ENCODE data around the gene OPRL1.
A peak's percentile ranks its signal among the peaks of the same experiment; 100 is the strongest.

The OPRL1 gene

DNA sequence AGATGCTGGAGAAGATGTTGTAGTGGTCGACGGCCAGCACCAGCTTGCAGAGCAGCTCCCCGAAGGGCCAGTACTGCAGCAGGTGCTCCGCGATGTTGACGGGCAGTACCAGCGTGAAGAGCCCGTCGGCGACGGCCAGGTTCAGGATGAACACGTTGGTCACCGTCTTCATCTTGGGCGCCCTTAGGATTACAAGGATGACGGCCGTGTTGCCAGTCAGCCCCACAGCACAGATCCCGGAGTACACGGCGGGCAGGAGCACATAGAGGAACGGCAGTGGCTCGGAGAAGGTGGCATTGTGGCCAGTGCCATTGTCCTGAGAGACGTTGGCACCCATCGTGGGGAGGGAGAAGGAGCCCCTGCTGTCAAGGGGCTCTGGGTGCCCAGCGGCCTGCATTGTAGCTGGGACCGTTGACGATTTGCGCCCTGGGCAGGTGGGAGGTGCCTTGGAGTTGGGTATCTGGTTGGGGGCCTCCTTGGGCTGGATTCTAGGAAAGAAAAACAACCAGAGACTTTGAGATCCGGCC lies 26.6 kb downstream of the OPRL1 start:
- Histone ChIP-seq H2AFZ (ENCODE audit: low read length) (no peak overlapping the region), H3K27ac (ENCODE audit: low read depth, low read length, poor library complexity, severe bottlenecking) (no peak overlapping the region), H3K36me3 (ENCODE audit: insufficient read depth, low read length) (no peaks in the 10 kb centered on the region), H3K79me2 (ENCODE audit: insufficient read depth, low read length) (no peaks in the 10 kb centered on the region), H3K4me2 (ENCODE audit: low read length) (no peak overlapping the region), H3K9me2 (ENCODE audit: low read depth, low read length) (no peaks in the 10 kb centered on the region), H3K9ac (ENCODE audit: low read length) (no peak overlapping the region), H3K4me1 (ENCODE audit: insufficient read depth, low read length, severe bottlenecking) (peaks cover 30% of the 10 kb centered on the region), H3F3A (ENCODE audit: insufficient read depth, low read length) (no peaks in the 10 kb centered on the region), H3K4me3 (ENCODE audit: low read depth, low read length, poor library complexity, severe bottlenecking) (no peak overlapping the region), H3K9me3 (ENCODE audit: low read length) (no peaks in the 10 kb centered on the region), H3K27me3 (ENCODE audit: insufficient read depth, low read length) (0 out of 2 replicates have a peak, but pooled peaks cover 7% of the 10 kb centered on the region), H4K20me1 (ENCODE audit: insufficient read depth, low read length) (no peaks in the 10 kb centered on the region)
- TF ChIP-seq CTCF (IDR thresholded peaks at IDR 0.05; ENCODE audit: low read length): no peak
- TF ChIP-seq EZH2 (IDR thresholded peaks at IDR 0.05; ENCODE audit: borderline replicate concordance, low read length): no peak

DNA sequence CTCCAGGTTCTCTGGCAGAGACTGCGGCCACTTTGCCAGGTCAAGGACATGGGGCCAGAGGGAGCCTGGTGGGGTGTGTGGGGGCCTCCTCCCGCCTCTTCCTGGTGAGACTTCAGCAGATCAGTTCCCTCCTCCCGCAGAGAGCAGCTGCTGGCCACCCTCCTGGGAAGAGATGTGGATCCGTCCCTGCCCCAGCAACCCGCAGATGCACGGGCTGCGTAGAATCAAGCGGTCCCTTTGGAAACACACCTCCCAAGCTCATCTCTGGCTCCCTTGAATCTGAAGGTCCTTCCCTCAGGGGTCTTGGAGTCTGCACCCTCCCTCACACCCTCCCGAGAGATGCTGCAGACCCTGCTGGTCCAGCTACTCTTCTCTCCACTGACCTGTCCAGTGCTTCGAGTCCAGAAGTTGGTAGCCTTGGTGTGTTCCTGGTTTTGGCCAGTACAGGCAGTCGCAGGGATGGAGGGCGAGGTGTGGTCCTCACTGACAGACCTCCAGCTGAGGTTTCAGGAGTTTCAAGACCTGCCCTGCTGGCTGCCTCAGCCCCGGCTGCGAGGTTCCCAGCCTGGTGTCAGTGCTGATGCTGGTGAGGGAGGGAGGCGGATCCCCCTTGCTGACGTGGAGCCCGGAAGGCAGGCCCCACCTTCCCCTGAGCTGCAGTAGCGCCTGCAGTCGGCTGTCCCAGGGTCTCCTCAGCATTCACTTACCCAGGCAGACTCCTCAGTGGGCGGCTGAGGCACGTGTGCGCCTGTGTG lies 27.3 kb downstream of the OPRL1 start, which contains the start of gene NPBWR2:
Gene NPBWR2, minus strand, starts transcription at position 585 of the 755 bp plus-strand sequence. CDS start 734 bp downstream, outside the sequence.
- Histone ChIP-seq H3K27me3 (ENCODE audit: insufficient read depth, low read length) (0 out of 2 replicates have a peak, but pooled peaks cover 7% of the 10 kb centered on the region), H3K9me2 (ENCODE audit: low read depth, low read length) (no peaks in the 10 kb centered on the region), H3K36me3 (ENCODE audit: insufficient read depth, low read length) (no peaks in the 10 kb centered on the region), H3F3A (ENCODE audit: insufficient read depth, low read length) (no peaks in the 10 kb centered on the region), H3K79me2 (ENCODE audit: insufficient read depth, low read length) (no peaks in the 10 kb centered on the region), H3K4me2 (ENCODE audit: low read length) (peak within 1 kb of the TSS; percentile 13; the same call in 1 of the 2 replicates), H4K20me1 (ENCODE audit: insufficient read depth, low read length) (no peaks in the 10 kb centered on the region), H3K4me3 (ENCODE audit: low read depth, low read length, poor library complexity, severe bottlenecking) (peak within 1 kb of the TSS; percentile 35), H3K9ac (ENCODE audit: low read length) (peak within 1 kb of the TSS; percentile 43; the same call in 1 of the 2 replicates), H3K9me3 (ENCODE audit: low read length) (no peaks in the 10 kb centered on the region), H2AFZ (ENCODE audit: low read length) (no peak within 1 kb of the TSS), H3K27ac (ENCODE audit: low read depth, low read length, poor library complexity, severe bottlenecking) (peak within 1 kb of the TSS; percentile 50), H3K4me1 (ENCODE audit: insufficient read depth, low read length, severe bottlenecking) (peaks cover 24% of the 10 kb centered on the region)
- TF ChIP-seq EZH2 (IDR thresholded peaks at IDR 0.05; ENCODE audit: borderline replicate concordance, low read length): no peak
- no peak for TF ChIP-seq CTCF (IDR thresholded peaks at IDR 0.05; ENCODE audit: low read length)

DNA sequence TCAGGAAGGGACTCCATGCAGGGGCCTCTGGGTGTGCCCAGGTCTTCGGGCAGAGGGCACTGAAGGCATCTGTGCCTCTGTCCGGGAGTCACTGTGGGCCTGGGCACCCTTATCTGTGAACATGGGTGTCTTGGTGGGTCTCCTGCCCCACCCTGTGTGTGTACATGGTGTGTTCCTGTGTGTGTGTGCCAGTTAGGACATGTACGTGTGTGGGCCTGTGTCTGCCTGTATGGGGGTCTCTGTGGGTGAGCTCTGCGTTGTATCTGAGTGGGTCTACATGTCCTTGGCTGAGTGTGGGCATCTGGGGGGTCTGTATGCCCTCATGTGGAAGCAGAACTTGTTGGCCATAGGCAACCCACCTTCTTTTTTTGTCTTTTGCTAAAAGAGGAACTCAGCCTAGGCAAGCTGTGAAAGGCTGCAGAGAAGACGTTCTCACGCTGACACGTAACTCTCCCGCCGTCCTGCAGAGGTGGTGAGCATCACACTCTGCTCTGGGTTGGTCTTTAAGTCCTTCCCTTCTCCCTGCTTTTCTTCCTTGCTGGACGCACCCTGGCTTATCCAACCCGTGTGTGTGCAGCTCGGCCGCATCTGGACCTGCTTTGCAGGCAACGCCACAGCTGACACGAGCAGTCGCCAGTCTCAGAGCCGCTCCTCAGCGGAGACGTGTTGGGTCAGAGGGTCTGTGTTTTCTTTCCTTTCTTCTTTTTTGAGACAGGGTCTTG lies 28.0 kb downstream of the OPRL1 start:
- Histone ChIP-seq H3K9me2 (ENCODE audit: low read depth, low read length) (no peaks in the 10 kb centered on the region), H3K4me1 (ENCODE audit: insufficient read depth, low read length, severe bottlenecking) (peaks cover 17% of the 10 kb centered on the region)

More for the DNA sequence above, 28.0 kb downstream of the OPRL1 start:
- H3K27me3 ChIP-seq (ENCODE audit: insufficient read depth, low read length): 0 out of 2 replicates have a peak, but pooled peaks cover 7% of the 10 kb centered on the region
- peak overlapping the region; percentile 35 for H3K4me3 ChIP-seq (ENCODE audit: low read depth, low read length, poor library complexity, severe bottlenecking)
- no peaks in the 10 kb centered on the region for H3F3A ChIP-seq (ENCODE audit: insufficient read depth, low read length)
- H3K27ac ChIP-seq (ENCODE audit: low read depth, low read length, poor library complexity, severe bottlenecking): peak overlapping the region; percentile 50
- no peaks in the 10 kb centered on the region for H3K9me3 ChIP-seq (ENCODE audit: low read length)
- TF ChIP-seq CTCF (IDR thresholded peaks at IDR 0.05; ENCODE audit: low read length): no peak
- peak overlapping the region; percentile 43; the same call in 1 of the 2 replicates for H3K9ac ChIP-seq (ENCODE audit: low read length)
- no peaks in the 10 kb centered on the region for H3K79me2 ChIP-seq (ENCODE audit: insufficient read depth, low read length)
- H2AFZ ChIP-seq (ENCODE audit: low read length): no peak overlapping the region
- H3K36me3 ChIP-seq (ENCODE audit: insufficient read depth, low read length): no peaks in the 10 kb centered on the region
- H4K20me1 ChIP-seq (ENCODE audit: insufficient read depth, low read length): no peaks in the 10 kb centered on the region
- H3K4me2 ChIP-seq (ENCODE audit: low read length): peak overlapping the region; percentile 13; the same call in 1 of the 2 replicates
